Activated T-cell treated with anti-CD3 and anti-CD28 coated beads, Interleukin-2, amount 50 U/mL, for 4 hours (primary cell): ENCODE data around the gene SPDL1. TPM values are rescaled to one million over a fixed set of nuclear protein-coding genes. Genes with fewer than 3 reads are reported as not detected.

ENCODE experiments used
- ATAC-seq, 2 donors: fragments of 200-7000 bp; cut with Tn5 transposase; one replicate each; pipeline ENCODE4 v1.10.0; 2021
- DNase-seq: peaks from one replicate; pipeline ENCODE4 v3.0.0-alpha.2; 2020
- H3K27me3 Mint-ChIP-seq: one replicate; pipeline ENCODE4 v1.8.0; 2021; ENCODE audit warnings: low read depth, mixed read lengths
- H3K36me3 Mint-ChIP-seq: one replicate; pipeline ENCODE4 v1.8.0; 2022; ENCODE audit warnings: mixed read lengths; ENCODE audit not compliant: insufficient read depth
- H3K4me1 Mint-ChIP-seq: one replicate; pipeline ENCODE4 v1.8.0; 2021; ENCODE audit warnings: low read depth, mixed read lengths
- H3K4me3 Mint-ChIP-seq: one replicate; pipeline ENCODE4 v1.8.0; 2021; ENCODE audit warnings: mild to moderate bottlenecking, moderate library complexity, mixed read lengths
- H3K9me3 Mint-ChIP-seq: one replicate; pipeline ENCODE4 v1.8.0; 2021; ENCODE audit warnings: mixed read lengths
- total RNA-seq, 3 donors: library from RNA; stranded (reverse); gene quantifications; one replicate each; pipeline ENCODE4 v1.2.1, GENCODE V29; 2021

The SPDL1 gene, protein sequence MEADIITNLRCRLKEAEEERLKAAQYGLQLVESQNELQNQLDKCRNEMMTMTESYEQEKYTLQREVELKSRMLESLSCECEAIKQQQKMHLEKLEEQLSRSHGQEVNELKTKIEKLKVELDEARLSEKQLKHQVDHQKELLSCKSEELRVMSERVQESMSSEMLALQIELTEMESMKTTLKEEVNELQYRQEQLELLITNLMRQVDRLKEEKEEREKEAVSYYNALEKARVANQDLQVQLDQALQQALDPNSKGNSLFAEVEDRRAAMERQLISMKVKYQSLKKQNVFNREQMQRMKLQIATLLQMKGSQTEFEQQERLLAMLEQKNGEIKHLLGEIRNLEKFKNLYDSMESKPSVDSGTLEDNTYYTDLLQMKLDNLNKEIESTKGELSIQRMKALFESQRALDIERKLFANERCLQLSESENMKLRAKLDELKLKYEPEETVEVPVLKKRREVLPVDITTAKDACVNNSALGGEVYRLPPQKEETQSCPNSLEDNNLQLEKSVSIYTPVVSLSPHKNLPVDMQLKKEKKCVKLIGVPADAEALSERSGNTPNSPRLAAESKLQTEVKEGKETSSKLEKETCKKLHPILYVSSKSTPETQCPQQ
- total RNA-seq = 10 to 100 TPM; 19.1 to 22.3 (median 21.3) TPM

DNA sequence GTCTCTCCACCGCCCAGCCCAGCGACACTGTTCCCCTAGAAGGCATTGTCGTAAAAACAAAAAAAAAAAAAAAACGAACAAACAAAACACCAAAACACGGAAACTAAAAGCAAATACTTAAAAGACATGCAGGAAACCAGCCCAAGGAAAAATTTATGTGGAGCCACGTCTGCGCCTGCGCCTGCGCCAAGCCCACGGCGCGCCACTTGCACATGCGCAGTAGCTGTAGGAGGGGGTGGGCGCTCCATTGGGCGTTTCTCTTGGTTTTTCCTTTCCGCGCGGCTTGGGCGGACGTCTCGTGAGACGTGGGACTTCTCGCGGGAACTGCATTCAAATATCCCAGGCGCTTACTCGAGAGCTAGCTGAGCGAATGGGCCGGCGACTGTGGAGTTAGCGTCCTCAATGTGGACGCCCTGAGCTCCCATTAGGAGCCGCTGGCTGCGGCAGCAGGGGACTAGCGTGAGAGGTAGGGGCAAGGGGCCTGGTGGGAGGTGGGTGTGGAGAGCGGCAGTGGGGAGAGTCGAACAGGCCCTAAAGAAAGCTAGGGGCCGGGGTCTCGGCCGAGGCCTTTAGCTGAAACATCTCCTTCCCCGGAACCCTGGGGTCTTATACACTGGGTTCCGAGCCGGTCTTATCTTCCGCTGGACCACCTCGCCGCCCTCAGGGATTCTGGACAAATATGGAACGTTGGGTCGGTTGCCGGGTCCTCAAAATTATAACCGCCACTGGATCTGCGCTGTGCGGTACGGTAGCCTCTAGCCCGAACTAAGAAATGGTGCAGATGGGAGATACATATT, at the start of gene SPDL1:
TSS of gene SPDL1 (plus strand) at position 350 of the 797 bp plus-strand sequence. CDS start 4,644 bp downstream, outside the sequence.
- H3K36me3 Mint-ChIP-seq = peaks cover under 1% of the 10 kb centered on the region
- ATAC-seq = peak; percentile 97 to 99
- DNase-seq = peak; percentile 92
- H3K4me1 Mint-ChIP-seq = peaks cover 36% of the 10 kb centered on the region
- H3K9me3 Mint-ChIP-seq = no peaks in the 10 kb centered on the region
- peaks cover 4% of the 10 kb centered on the region for H3K27me3 Mint-ChIP-seq
- peak within 1 kb of the TSS; percentile 98 for H3K4me3 Mint-ChIP-seq

DNA sequence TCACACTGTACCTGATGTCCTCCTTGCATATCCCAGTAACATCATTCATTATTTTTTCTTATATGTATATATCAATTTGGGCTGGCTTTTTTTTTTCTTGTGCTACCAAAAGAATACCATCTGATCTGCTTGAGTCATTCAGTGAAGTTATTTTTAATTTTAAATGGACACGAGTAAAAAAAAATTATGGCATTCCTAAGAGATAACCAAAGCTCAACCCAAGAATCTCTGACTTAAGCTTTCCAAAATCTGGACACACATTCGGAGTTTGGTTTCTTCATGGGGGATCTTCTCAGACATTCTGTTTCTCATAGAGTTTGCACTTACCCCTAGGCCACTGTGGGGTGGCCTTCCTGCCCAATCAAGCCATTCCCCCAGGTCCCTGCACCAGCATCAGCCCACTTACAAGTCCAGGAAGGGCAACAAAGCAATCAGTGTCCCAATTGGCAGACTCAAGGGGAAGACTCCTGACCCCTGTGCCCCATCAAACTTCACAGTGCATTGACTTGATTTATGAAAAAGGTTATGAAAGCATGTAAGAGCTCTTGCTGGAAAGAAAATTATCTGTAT, 49.2 kb upstream of the SPDL1 start:
- Mint-ChIP-seq H3K4me3 (no peak overlapping the region), H3K27me3 (peaks cover 16% of the 10 kb centered on the region), H3K36me3 (no peaks in the 10 kb centered on the region), H3K9me3 (no peaks in the 10 kb centered on the region), H3K4me1 (no peaks in the 10 kb centered on the region)
- DNase-seq (no peak), ATAC-seq (no peak)

DNA sequence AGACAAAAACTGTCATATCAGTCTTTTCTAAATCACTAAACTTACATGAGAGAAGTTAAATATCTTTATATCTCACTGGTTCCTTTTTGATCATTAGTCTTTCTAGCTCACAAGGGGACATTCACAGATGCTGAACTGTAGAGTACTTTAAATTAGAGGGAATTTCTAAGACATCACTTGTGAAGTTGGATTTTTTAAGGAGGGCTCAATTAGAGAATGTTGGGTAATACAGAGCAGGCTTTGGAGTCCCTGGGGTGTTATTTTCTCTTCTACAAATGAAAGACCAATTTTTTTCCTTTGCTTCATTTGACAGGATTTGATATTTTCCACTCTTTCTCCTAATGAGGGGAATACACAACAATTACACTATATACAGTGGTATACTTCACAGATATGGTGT, 48.6 kb upstream of the SPDL1 start:
- ATAC-seq (no peak), DNase-seq (no peak)
- Mint-ChIP-seq H3K9me3 (no peaks in the 10 kb centered on the region), H3K27me3 (peaks cover 15% of the 10 kb centered on the region), H3K4me3 (no peak overlapping the region), H3K4me1 (no peaks in the 10 kb centered on the region), H3K36me3 (no peaks in the 10 kb centered on the region)

DNA sequence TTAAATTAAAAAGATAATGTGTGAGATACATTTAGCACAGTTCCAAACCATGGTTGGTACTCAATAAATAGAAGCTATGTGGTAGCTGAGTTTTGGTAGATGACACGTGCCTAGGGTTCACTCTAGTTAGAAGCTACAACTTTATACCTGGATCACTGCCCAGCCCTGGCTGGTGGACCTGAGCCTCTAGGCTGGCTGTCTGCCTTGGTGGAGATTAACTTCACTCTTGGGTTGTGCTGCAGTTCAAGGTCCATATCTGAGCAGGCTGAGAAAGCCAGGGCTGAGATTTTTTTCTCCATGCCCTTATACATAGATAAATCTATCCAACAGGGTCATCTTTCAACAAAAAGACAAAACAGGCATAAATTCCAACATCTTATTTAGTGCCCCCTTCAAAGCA, 44.6 kb upstream of the SPDL1 start:
- no peaks in the 10 kb centered on the region for H3K9me3 Mint-ChIP-seq
- ATAC-seq = no peak
- H3K36me3 Mint-ChIP-seq = no peaks in the 10 kb centered on the region
- H3K4me3 Mint-ChIP-seq = no peak overlapping the region
- DNase-seq = no peak
- H3K27me3 Mint-ChIP-seq = peaks cover 17% of the 10 kb centered on the region
- H3K4me1 Mint-ChIP-seq = no peaks in the 10 kb centered on the region

DNA sequence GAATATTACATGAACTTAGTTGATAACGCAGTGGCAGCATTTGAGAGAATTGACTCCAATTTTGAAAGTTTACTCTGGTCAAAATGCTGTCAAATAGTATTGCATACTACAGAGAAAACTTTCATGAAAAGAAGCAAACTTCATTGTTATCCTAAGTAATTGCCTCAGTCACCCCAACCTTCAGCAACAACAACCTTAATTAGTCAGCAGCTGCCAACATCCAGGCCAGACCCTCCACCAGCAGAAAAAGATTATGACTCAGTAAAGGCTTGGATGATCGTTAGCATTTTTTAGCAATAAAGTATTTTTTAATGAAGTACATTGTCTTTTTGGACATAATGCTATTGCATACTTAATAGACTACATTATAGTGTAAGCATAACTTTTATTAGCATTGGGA, 40.8 kb upstream of the SPDL1 start:
- ATAC-seq (no peak), DNase-seq (no peak)
- no peak overlapping the region for H3K4me3 Mint-ChIP-seq
- no peaks in the 10 kb centered on the region for H3K4me1 Mint-ChIP-seq
- peaks cover 24% of the 10 kb centered on the region for H3K27me3 Mint-ChIP-seq
- no peaks in the 10 kb centered on the region for H3K9me3 Mint-ChIP-seq
- no peaks in the 10 kb centered on the region for H3K36me3 Mint-ChIP-seq

DNA sequence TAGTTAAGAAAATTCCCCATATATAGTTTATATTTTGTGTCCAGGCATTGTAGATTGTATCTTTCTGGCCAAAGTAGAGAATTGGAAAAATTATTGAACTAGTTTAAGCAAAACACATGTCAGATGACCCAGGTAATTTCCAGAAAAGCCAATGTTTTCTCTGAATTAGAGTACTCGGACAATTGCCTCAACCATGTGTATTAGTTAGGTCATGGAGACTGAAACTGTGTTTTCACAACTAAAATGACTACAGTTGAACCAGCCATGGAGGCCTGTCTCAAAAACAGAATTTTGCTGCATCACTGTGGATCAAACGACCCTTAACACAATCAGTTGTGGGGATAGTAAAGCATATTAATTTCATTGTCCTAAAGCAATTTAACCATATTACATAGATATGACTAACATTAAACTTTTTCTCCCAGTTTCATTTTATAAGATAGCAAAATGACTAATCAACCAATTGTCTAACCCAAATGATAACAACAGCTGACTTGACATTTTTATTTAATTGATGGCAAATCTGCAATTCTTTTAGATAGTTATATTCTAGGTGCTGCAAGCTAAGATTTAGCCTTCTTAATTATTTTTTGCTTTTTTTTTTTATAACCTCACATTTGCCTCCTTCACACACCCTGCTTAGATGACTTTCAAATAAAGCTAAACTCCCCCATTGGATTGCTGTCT, 39.2 kb upstream of the SPDL1 start:
- no peak for DNase-seq
- no peak overlapping the region for H3K4me3 Mint-ChIP-seq
- H3K27me3 Mint-ChIP-seq = peaks cover 37% of the 10 kb centered on the region
- no peaks in the 10 kb centered on the region for H3K9me3 Mint-ChIP-seq
- no peaks in the 10 kb centered on the region for H3K36me3 Mint-ChIP-seq
- no peak for ATAC-seq
- H3K4me1 Mint-ChIP-seq = no peaks in the 10 kb centered on the region

DNA sequence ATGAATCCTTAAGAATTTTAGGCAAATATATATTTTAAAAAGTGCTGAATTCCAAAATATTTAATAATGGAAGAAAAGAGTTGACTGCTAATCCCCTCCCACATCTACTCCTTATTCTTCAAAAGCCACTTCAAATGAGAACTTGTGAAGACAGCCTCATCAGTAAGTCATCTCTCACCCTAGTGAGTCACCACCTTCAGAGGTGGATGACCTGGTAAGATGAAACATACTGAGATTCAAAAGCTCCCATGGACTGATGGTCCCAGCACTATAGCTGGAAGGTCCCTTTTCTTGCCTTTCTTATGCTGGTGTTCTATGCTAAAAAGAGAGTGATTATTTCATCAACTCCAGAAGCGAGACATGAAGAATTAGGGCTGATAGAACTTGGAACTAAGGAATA, 37.8 kb upstream of the SPDL1 start:
- Mint-ChIP-seq H3K4me1 (no peaks in the 10 kb centered on the region), H3K27me3 (peaks cover 44% of the 10 kb centered on the region), H3K9me3 (no peaks in the 10 kb centered on the region), H3K4me3 (no peak overlapping the region), H3K36me3 (no peaks in the 10 kb centered on the region)
- DNase-seq (no peak), ATAC-seq (peak; percentile 97 to 98)

DNA sequence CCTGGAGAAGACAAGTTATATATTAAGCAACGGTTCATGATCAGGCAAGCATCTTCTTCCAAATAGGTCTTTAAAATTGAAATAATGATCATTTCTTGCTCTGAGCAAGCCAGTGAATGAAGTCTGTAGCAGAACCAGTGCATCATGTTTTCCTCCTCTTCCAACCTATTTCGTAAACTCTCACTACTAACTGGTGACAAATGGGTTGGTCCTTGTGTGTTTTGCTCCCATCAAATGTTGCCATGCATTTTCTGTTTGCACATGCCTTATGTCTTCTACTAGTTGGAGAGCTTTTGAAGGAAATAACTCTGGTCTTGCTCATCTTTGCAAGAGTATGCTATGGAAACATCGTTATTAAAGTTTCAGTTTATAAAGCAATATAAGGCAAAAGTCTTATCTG, 37.2 kb upstream of the SPDL1 start:
- H3K9me3 Mint-ChIP-seq = no peaks in the 10 kb centered on the region
- no peak overlapping the region for H3K4me3 Mint-ChIP-seq
- DNase-seq (no peak), ATAC-seq (no peak)
- no peaks in the 10 kb centered on the region for H3K4me1 Mint-ChIP-seq
- no peaks in the 10 kb centered on the region for H3K36me3 Mint-ChIP-seq
- H3K27me3 Mint-ChIP-seq = peaks cover 48% of the 10 kb centered on the region

DNA sequence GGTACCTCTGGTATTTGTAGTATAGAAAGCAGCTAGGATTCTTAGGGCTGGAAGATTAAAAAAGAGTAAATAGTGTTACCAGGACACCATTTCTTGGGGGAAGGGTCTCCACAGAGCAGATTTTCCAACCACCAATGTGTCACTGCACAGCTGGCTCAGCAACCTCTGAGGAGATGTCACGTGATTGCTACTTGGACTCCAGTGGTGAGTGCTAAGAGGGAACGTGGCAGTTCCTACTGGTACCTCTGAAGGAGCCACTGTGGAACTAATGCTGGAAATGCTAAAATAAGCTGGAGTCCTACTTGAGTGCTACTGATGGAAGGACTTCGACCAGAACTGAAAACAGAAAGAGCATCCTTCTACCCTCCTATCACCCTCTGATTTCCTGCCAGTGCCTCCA, 36.1 kb upstream of the SPDL1 start:
- Mint-ChIP-seq H3K27me3 (peaks cover 50% of the 10 kb centered on the region), H3K4me1 (no peaks in the 10 kb centered on the region), H3K4me3 (no peak overlapping the region), H3K9me3 (no peaks in the 10 kb centered on the region), H3K36me3 (no peaks in the 10 kb centered on the region)
- no peak for ATAC-seq
- DNase-seq = no peak

DNA sequence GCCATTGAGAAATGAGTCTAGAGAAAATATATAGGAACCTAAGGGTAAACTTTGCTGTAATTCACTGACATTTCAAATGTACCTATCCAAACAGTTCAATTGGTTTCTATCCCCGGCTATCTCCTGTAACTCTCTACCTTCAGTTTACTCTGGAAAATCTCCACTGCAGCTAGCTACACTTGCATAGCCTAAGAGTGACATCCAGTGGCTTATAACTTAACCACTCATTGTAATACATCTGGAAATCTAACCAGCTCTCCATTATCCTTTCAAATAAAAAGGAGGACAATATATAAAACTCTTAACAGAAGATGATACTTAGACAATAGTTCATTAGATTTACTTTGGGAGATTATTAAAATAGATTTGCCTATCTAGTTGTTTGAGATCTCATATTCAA, 35.3 kb upstream of the SPDL1 start:
- Mint-ChIP-seq H3K36me3 (no peaks in the 10 kb centered on the region), H3K4me3 (no peak overlapping the region), H3K9me3 (no peaks in the 10 kb centered on the region), H3K4me1 (no peaks in the 10 kb centered on the region), H3K27me3 (peaks cover 58% of the 10 kb centered on the region)
- no peak for ATAC-seq
- DNase-seq = no peak

DNA sequence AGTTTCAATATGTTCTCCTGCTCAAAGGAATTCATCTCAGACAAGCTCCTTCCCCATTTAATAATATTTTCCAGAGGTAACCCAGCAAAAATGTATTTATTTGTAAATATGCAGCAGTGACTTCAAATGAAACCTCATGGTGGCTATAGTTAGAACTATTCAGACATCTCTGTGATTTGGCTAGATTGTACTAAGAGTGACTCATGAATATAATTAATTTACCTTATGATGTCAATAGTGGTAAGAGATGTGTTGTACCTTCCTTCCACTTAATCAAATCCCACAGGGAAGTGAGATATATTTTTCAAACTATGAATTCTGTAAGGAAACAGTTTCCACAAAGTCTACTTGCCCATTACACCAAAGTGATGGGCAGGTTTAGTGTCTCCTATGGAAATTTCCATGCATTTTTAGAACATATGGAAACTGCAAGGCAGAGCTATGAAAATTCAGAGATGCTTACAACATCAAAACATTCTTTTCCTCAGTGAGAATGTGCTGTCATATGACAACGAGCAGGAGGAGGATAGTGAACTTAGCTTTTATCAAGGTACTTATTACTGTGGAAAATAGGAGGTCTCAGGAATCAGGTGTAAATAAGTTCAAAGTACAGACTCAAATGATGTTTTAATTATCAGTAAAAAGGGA, 34.0 kb upstream of the SPDL1 start:
- no peaks in the 10 kb centered on the region for H3K36me3 Mint-ChIP-seq
- no peaks in the 10 kb centered on the region for H3K9me3 Mint-ChIP-seq
- H3K27me3 Mint-ChIP-seq = peaks cover 52% of the 10 kb centered on the region
- no peaks in the 10 kb centered on the region for H3K4me1 Mint-ChIP-seq
- DNase-seq = no peak
- no peak overlapping the region for H3K4me3 Mint-ChIP-seq
- no peak for ATAC-seq

DNA sequence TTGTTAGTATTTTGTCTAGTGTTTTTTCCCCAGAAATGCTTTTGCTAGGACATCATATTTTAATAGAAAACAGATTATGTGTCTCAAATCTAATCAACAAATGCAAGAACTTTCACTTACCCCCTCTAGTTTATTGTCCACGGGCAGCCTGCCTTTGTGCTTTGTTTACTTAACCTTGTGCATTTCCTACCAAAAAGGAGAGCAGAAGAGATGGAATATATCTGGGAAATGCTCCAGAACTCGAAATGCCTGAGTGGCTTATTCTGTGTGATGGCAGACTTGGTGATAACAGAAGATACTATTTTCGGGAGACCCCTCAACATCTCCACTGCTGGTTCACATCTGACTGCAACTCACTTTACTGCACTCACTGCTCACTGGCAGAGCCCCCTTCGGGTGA, 33.3 kb upstream of the SPDL1 start:
- no peak for ATAC-seq
- H3K4me3 Mint-ChIP-seq = no peak overlapping the region
- peaks cover 48% of the 10 kb centered on the region for H3K27me3 Mint-ChIP-seq
- no peaks in the 10 kb centered on the region for H3K9me3 Mint-ChIP-seq
- no peaks in the 10 kb centered on the region for H3K4me1 Mint-ChIP-seq
- DNase-seq = no peak
- no peaks in the 10 kb centered on the region for H3K36me3 Mint-ChIP-seq

DNA sequence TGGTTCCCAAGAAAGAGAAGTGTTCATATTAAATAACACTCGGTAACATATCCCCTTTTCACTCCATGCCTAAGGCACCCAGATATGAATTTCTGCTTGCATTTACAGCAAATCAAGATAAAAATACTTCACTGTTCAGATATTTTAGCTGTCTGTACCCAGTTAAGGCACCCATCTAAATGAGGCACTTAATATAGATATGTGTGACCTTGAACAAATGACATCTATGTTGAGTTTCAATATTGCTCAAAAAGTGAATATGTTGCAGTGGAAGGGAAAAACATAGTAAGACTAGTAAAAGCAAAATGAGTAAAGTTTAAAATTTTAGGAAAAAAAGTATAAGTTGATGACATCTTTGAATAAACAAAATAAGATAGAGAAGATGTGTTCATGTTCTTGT, 32.4 kb upstream of the SPDL1 start:
- Mint-ChIP-seq H3K4me1 (no peaks in the 10 kb centered on the region), H3K9me3 (no peaks in the 10 kb centered on the region), H3K4me3 (no peak overlapping the region), H3K27me3 (peaks cover 48% of the 10 kb centered on the region), H3K36me3 (no peaks in the 10 kb centered on the region)
- ATAC-seq = no peak
- DNase-seq = no peak
